Liver (tissue), 9 donors: Measurements from ENCODE around the gene TMOD4. TPM values are rescaled to one million over a fixed set of nuclear protein-coding genes. Genes with fewer than 3 reads are reported as not detected.
"Not testable (repeated sequence)": the region's sequence is repeated elsewhere in the genome, so short reads cannot be mapped to it uniquely, and the experiment has no call there.

ENCODE experiments used
- DNase-seq: peaks from one replicate; pipeline ENCODE4 v3.0.0-alpha.2; 2017; ENCODE audit warnings: low spot score
- H3K27ac ChIP-seq, 2 donors: one replicate each; pipeline ENCODE4 v1.7.0; 2013; ENCODE audit warnings: inconsistent platforms in 2 of 2, low read length in 2 of 2, control low read depth in 1 of 2, low read depth in 1 of 2, mild to moderate bottlenecking in 1 of 2
- H3K27me3 ChIP-seq, 4 donors: one replicate each; pipeline versions ENCODE4 v1.6.1 to v1.7.0; 2013; ENCODE audit warnings: low read length in 3 of 4, inconsistent platforms in 1 of 4, mild to moderate bottlenecking in 1 of 4, moderate library complexity in 1 of 4; ENCODE audit not compliant: control insufficient read depth in 4 of 4, insufficient read depth in 4 of 4
- H3K36me3 ChIP-seq, 4 donors: one replicate each; pipeline versions ENCODE4 v1.6.1 to v1.7.0; 2013; ENCODE audit warnings: low read length in 3 of 4, mild to moderate bottlenecking in 3 of 4, low read depth in 1 of 4, moderate library complexity in 1 of 4; ENCODE audit not compliant: control insufficient read depth in 4 of 4, insufficient read depth in 3 of 4
- H3K4me1 ChIP-seq, 4 donors: one replicate each; pipeline versions ENCODE4 v1.6.1 to v1.7.0; 2013; ENCODE audit warnings: low read length in 3 of 4, mild to moderate bottlenecking in 3 of 4, moderate library complexity in 1 of 4; ENCODE audit not compliant: control insufficient read depth in 4 of 4, insufficient read depth in 4 of 4
- H3K4me3 ChIP-seq, 3 donors: one replicate each; pipeline versions ENCODE4 v1.6.1 to v1.7.0; 2013; ENCODE audit warnings: low read length in 3 of 3, control low read depth in 1 of 3, low read depth in 1 of 3, mild to moderate bottlenecking in 1 of 3
- H3K9ac ChIP-seq, 2 donors: one replicate each; pipeline ENCODE4 v1.7.0; 2013; ENCODE audit warnings: low read length in 2 of 2, mild to moderate bottlenecking in 2 of 2, moderate library complexity in 2 of 2, control low read depth in 1 of 2, low read depth in 1 of 2
- H3K9me3 ChIP-seq, 4 donors: one replicate each; pipeline versions ENCODE4 v1.6.1 to v1.7.0; 2013; ENCODE audit warnings: low read length in 3 of 4; ENCODE audit not compliant: control insufficient read depth in 4 of 4
- ATF3 ChIP-seq: IDR thresholded peaks from 2 replicates; pipeline ENCODE4 v1.6.1; 2016; ENCODE audit warnings: antibody characterized with exemption
- CTCF ChIP-seq: fragments of 150-350 bp; IDR thresholded peaks from 2 replicates; pipeline ENCODE4 v1.5.1; 2017; ENCODE audit warnings: improper control_type of control experiment, low read depth, low read length; ENCODE audit not compliant: missing input control
- FOXA1 ChIP-seq: IDR thresholded peaks from 2 replicates; pipeline ENCODE4 v1.6.1; 2016; ENCODE audit warnings: antibody characterized with exemption
- FOXA2 ChIP-seq: IDR thresholded peaks from 2 replicates; pipeline ENCODE4 v1.6.1; 2016; ENCODE audit warnings: antibody characterized with exemption
- HNF4A ChIP-seq, 2 donors: conservative IDR thresholded peaks; 2 replicates each; pipeline ENCODE4 v1.6.1; 2016; ENCODE audit warnings: antibody characterized with exemption in 2 of 2, mild to moderate bottlenecking in 2 of 2
- JUND ChIP-seq, 2 donors: IDR thresholded peaks; 2 replicates each; pipeline ENCODE4 v1.6.1; 2016; ENCODE audit warnings: antibody characterized with exemption in 2 of 2
- NR2F2 ChIP-seq: IDR thresholded peaks from 2 replicates; pipeline ENCODE4 v1.6.1; 2016; ENCODE audit warnings: antibody characterized with exemption
- RAD21 ChIP-seq, 2 donors: IDR thresholded peaks; 2 replicates each; pipeline ENCODE4 v1.6.1; 2016; ENCODE audit warnings: antibody characterized with exemption in 2 of 2, mild to moderate bottlenecking in 2 of 2
- RXRA ChIP-seq, 2 donors: IDR thresholded peaks; 2 replicates each; pipeline ENCODE4 v1.6.1; 2017 to 2018; ENCODE audit warnings: antibody characterized with exemption in 2 of 2, mild to moderate bottlenecking in 1 of 2
- SP1 ChIP-seq: IDR thresholded peaks from 2 replicates; pipeline ENCODE4 v1.6.1; 2018; ENCODE audit warnings: antibody characterized with exemption, mild to moderate bottlenecking
- YY1 ChIP-seq: IDR thresholded peaks from 2 replicates; pipeline ENCODE4 v1.6.1; 2016; ENCODE audit warnings: antibody characterized with exemption, mild to moderate bottlenecking
- ZBTB33 ChIP-seq: IDR thresholded peaks from 2 replicates; pipeline ENCODE4 v1.6.1; 2016; ENCODE audit warnings: antibody characterized with exemption
- WGBS: extraction: QIAGEN DNeasy Blood & Tissue Kit; methylation state at CpG from one replicate; pipeline ENCODE4 v1.1.7; 2013; 5-methylcytosine and 5-hydroxymethylcytosine counted together
- polyA plus RNA-seq, 2 donors: library from polyadenylated mRNA; stranded (reverse) in 1 of 2; unstranded in 1 of 2; fragments of 200-250 nt in 1 of 2; fragments of >200 nt in 1 of 2; fragmentation: Nextera tagmentation in 1 of 2; extraction: Ambion mirVana in 1 of 2; gene quantifications; one replicate each; pipeline versions ENCODE4 v1.2.1 to v1.2.3, GENCODE V29; 2013 to 2015
- total RNA-seq, 2 donors: library from RNA; depleted of rRNA; stranded (reverse); fragments of >200 nt; gene quantifications; one replicate each; pipeline ENCODE4 v1.2.3, GENCODE V29; 2014
- donor health status: healthy.
- donor health status: healthy.
- donor health status: healthy.
- donor health status: healthy.
- donor health status: healthy.

The TMOD4 gene
- total and polyA plus RNA-seq, 4 donors, result not detected

GRCh38 chr1:151197863-151198253 lies 22.1 kb upstream of the TMOD4 start:
- Histone ChIP-seq H3K27ac (peak overlapping the region; percentile 61 to 90), H3K9ac (peak overlapping the region; percentile 36 to 84), H3K36me3 (peaks cover 0 to 4% (median 2%) of the 10 kb centered on the region in 4 donors), H3K4me3 (peak overlapping the region; percentile 51 to 96 (median 89)), H3K4me1 (peaks cover 3 to 24% (median 12%) of the 10 kb centered on the region in 4 donors), H3K27me3 (no peaks in the 10 kb centered on the region), H3K9me3 (no peaks in the 10 kb centered on the region)
- DNase-seq, result peak; percentile 38
- no peak for TF ChIP-seq ZBTB33
- TF ChIP-seq NR2F2, result no peak
- no peak for TF ChIP-seq YY1
- peak in 1 of 2 donors; percentile 16 for TF ChIP-seq JUND (IDR thresholded peaks at IDR 0.05)
- no peak for TF ChIP-seq RXRA (IDR thresholded peaks at IDR 0.05)
- TF ChIP-seq RAD21 (IDR thresholded peaks at IDR 0.05), result no peak
- no peak for TF ChIP-seq SP1
- no peak for TF ChIP-seq ATF3
- TF ChIP-seq FOXA2, result peak; percentile 24
- 4% methylated on average over 10 of the region's 10 CpGs for WGBS

- Histone ChIP-seq H3K4me3 (peak overlapping the region in 1 of 3 donors; percentile 20), H3K27me3 (no peaks in the 10 kb centered on the region), H3K27ac (peak overlapping the region; percentile 31 to 42), H3K9ac (peak overlapping the region in 1 of 2 donors; percentile 74), H3K9me3 (no peaks in the 10 kb centered on the region), H3K4me1 (peaks cover 1 to 23% (median 12%) of the 10 kb centered on the region in 4 donors), H3K36me3 (no peaks in the 10 kb centered on the region)
- DNase-seq, result peak; percentile 56
- TF ChIP-seq FOXA1 (no peak), SP1 (peak; percentile 41), RXRA (IDR thresholded peaks at IDR 0.05) (peak in 1 of 2 donors; percentile 9), RAD21 (IDR thresholded peaks at IDR 0.05) (peak; percentile 78 to 81), CTCF (peak; percentile 61), YY1 (peak; percentile 36), HNF4A (conservative IDR thresholded peaks at IDR 0.05) (peak in 1 of 2 donors; percentile 19), ATF3 (no peak)
- WGBS, result 36% methylated on average over 14 of the region's 14 CpGs
These were observed 20.6 kb upstream of the TMOD4 start for GRCh38 chr1:151196292-151196800.

GRCh38 chr1:151194894-151195594 lies 19.3 kb upstream of the TMOD4 start:
- H3K9ac ChIP-seq, H3K27ac ChIP-seq, DNase-seq, H3K36me3 ChIP-seq, H3K4me3 ChIP-seq, H3K9me3 ChIP-seq, H3K27me3 ChIP-seq: not testable (repeated sequence)
- 72% methylated on average over 17 of the region's 17 CpGs for WGBS
- TF ChIP-seq HNF4A (conservative IDR thresholded peaks at IDR 0.05), result peak in 1 of 2 donors; percentile 13
- TF ChIP-seq SP1, result peak; percentile 31
- peak; percentile 44 to 54 for TF ChIP-seq RXRA (IDR thresholded peaks at IDR 0.05)
- peak; percentile 22 for TF ChIP-seq ATF3
- H3K4me1 ChIP-seq, result peaks cover 1 to 16% (median 10%) of the 10 kb centered on the region in 4 donors
